ENCODE data around the gene TMEM151A. TPM values are rescaled to one million over a fixed set of nuclear protein-coding genes. Genes with fewer than 3 reads are reported as not detected.

TMEM151A gene
- total and polyA plus RNA-seq, 2 of the 4 experiments (the other 2 are of a cell fraction): 0.03 TPM; not detected in 1

DNA sequence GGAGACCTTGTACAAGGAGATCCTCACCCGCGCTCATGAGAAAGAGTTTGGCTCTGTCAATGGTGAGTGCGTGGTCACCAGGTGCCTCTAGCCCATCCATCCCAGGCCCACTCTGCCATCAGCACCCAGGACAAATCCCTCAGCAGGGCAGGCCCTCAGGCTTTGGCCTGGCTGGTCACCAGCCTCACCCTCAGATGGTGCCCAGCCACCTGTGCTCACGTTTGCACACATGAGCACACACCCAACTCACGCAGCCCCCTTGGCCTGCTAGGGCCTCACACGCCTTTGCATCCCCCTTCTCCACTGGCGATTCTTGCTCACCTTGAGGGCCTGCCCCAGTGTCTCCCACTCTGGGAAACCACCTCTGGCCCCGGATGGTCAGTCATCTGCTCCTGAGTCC, 27.3 kb upstream of the TMEM151A start:
- in situ Hi-C loops (cut with MboI; ENCODE audit: low sequenced_read_pairs) (no loop called here), intact Hi-C loops (cut with micrococcal nuclease) (no loop called here), dilution Hi-C loops (cut with HindIII; ENCODE audit: low sequenced_read_pairs, unreplicated experiment) (no loop called here)
- ChIA-PET CTCF (no interaction called here), POLR2A (ENCODE audit: unreplicated experiment) (no interaction called here)
- Histone ChIP-seq H2BK5ac (ENCODE audit: low read depth, low read length, poor library complexity, severe bottlenecking) (no peak overlapping the region), H3K4me1 (ENCODE audit: control insufficient read depth, insufficient read depth, low read length) (peaks cover 4% of the 10 kb centered on the region; the same call in 1 of the 2 replicates), H2AK9ac (replicated peaks; ENCODE audit: low read depth, low read length, poor library complexity) (no peak overlapping the region), H3K9ac (ENCODE audit: low read depth, low read length) (no peak overlapping the region), H3K79me1 (ENCODE audit: low read depth in 1 of 2, low read length in 2 of 2) (peaks cover 11 to 44% of the 10 kb centered on the region in 2 experiments), H4K8ac (ENCODE audit: low read depth in 2 of 2, low read length in 2 of 2) (no peak overlapping the region), H3K9me3 (ENCODE audit: control insufficient read depth, insufficient read depth, low read length) (no peaks in the 10 kb centered on the region), H3K9me1 (ENCODE audit: insufficient read depth, low read length) (no peaks in the 10 kb centered on the region; the same call in 1 of the 2 replicates), H2AK5ac (ENCODE audit: low read depth, low read length) (no peak overlapping the region), H3K23ac (ENCODE audit: low read depth, low read length) (no peak overlapping the region), H3K4me3 (ENCODE audit: insufficient read depth, low read depth, low read length) (no peak overlapping the region), H2BK120ac (ENCODE audit: low read depth, low read length) (no peak overlapping the region), H3K27me3 (ENCODE audit: control insufficient read depth, insufficient read depth, low read length) (no peaks in the 10 kb centered on the region), H3K4ac (ENCODE audit: low read depth, low read length) (no peak overlapping the region), H3K56ac (ENCODE audit: extremely low read depth, insufficient read depth, low read length) (no peak overlapping the region), H3K27ac (ENCODE audit: insufficient read depth, low read length) (no peak overlapping the region), H3K14ac (replicated peaks; ENCODE audit: low read depth, low read length) (no peak overlapping the region), H3K18ac (ENCODE audit: low read depth, low read length) (no peak overlapping the region), H3K36me3 (ENCODE audit: control insufficient read depth, insufficient read depth, low read length) (peaks cover 47% of the 10 kb centered on the region), H3K4me2 (ENCODE audit: low read depth, low read length) (no peak overlapping the region), H2AFZ (replicated peaks; ENCODE audit: low read length, poor library complexity) (no peak overlapping the region), H4K5ac (ENCODE audit: low read depth, low read length) (no peak overlapping the region), H4K20me1 (ENCODE audit: insufficient read depth, low read length) (peaks cover 16% of the 10 kb centered on the region; the same call in 1 of the 2 replicates), H2BK20ac (ENCODE audit: low read depth, low read length) (no peak overlapping the region), H2BK15ac (ENCODE audit: low read depth, low read length) (no peak overlapping the region), H4K91ac (ENCODE audit: insufficient read depth, low read depth, low read length) (no peak overlapping the region)
- ATAC-seq (ENCODE audit: low read depth) (no peak), DNase-seq (no peak)
- 84% methylated on average over 6 of the region's 8 CpGs; no CpG with 5 or more reads in 1 of the 2 experiments for WGBS, 2 experiments (ENCODE audit: extremely low coverage in 2 of 2, insufficient read length in 1 of 2)
- TF ChIP-seq, protein P1, sequence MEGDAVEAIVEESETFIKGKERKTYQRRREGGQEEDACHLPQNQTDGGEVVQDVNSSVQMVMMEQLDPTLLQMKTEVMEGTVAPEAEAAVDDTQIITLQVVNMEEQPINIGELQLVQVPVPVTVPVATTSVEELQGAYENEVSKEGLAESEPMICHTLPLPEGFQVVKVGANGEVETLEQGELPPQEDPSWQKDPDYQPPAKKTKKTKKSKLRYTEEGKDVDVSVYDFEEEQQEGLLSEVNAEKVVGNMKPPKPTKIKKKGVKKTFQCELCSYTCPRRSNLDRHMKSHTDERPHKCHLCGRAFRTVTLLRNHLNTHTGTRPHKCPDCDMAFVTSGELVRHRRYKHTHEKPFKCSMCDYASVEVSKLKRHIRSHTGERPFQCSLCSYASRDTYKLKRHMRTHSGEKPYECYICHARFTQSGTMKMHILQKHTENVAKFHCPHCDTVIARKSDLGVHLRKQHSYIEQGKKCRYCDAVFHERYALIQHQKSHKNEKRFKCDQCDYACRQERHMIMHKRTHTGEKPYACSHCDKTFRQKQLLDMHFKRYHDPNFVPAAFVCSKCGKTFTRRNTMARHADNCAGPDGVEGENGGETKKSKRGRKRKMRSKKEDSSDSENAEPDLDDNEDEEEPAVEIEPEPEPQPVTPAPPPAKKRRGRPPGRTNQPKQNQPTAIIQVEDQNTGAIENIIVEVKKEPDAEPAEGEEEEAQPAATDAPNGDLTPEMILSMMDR (conservative IDR thresholded peaks at IDR 0.05; ENCODE audit: low read depth, low read length): no peak
- TF ChIP-seq MAFK (IDR thresholded peaks at IDR 0.05; ENCODE audit: low read depth, low read length) (no peak), CEBPB (IDR thresholded peaks at IDR 0.05; ENCODE audit: low read depth, low read length) (no peak), RAD21 (IDR thresholded peaks at IDR 0.05; ENCODE audit: low read length) (no peak)
- TF ChIP-seq, protein P2, sequence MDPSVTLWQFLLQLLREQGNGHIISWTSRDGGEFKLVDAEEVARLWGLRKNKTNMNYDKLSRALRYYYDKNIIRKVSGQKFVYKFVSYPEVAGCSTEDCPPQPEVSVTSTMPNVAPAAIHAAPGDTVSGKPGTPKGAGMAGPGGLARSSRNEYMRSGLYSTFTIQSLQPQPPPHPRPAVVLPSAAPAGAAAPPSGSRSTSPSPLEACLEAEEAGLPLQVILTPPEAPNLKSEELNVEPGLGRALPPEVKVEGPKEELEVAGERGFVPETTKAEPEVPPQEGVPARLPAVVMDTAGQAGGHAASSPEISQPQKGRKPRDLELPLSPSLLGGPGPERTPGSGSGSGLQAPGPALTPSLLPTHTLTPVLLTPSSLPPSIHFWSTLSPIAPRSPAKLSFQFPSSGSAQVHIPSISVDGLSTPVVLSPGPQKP (IDR thresholded peaks at IDR 0.05; ENCODE audit: borderline replicate concordance, low read depth, low read length): no peak
- TF ChIP-seq, protein P3, sequence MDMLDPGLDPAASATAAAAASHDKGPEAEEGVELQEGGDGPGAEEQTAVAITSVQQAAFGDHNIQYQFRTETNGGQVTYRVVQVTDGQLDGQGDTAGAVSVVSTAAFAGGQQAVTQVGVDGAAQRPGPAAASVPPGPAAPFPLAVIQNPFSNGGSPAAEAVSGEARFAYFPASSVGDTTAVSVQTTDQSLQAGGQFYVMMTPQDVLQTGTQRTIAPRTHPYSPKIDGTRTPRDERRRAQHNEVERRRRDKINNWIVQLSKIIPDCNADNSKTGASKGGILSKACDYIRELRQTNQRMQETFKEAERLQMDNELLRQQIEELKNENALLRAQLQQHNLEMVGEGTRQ (IDR thresholded peaks at IDR 0.05; ENCODE audit: low read depth, low read length): no peak
- no TSS peak for BruUV-seq (replicated peaks)

Data from IMR-90 (cell line).